ES-I3 (cell line): Measurements from ENCODE around the gene FGF14.

Experiments
- H3K36me3 ChIP-seq: 2 replicates; pipeline ENCODE4 v1.6.1; 2013; ENCODE audit warnings: mild to moderate bottlenecking, low read length, control low read depth, moderate library complexity; ENCODE audit not compliant: insufficient read depth
- H3K4me1 ChIP-seq: 2 replicates; pipeline ENCODE4 v1.6.1; 2013; ENCODE audit warnings: mild to moderate bottlenecking, control low read depth, low read length; ENCODE audit not compliant: insufficient read depth
- H3K9ac ChIP-seq: 2 replicates; pipeline ENCODE4 v1.6.1; 2013; ENCODE audit warnings: low read depth, mild to moderate bottlenecking, low read length, moderate library complexity
- H3K9me3 ChIP-seq: 2 replicates; pipeline ENCODE4 v1.6.1; 2013; ENCODE audit warnings: mild to moderate bottlenecking, low read length, moderate library complexity; ENCODE audit not compliant: control insufficient read depth, insufficient read depth

FGF14 gene

DNA sequence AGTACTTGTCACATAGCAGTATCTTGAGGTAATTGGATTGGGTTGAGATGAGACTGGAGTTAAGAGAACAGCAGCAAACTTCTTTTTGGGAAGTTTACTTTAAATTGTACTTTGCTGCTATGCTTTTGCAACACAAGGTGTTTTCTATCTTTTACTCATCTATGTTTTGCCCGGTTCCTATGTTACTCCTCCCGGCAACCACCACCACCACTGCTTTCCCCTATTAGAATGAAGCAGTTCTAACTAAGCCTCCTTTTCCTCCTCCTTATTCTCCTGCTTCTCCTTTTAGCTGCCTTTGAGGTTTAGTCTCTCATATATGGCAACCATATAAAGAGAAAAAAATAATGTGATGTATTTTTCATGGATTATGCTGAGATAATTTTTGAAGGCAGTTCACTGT, 715.8 kb downstream of the FGF14 start:
- Histone ChIP-seq H3K9me3 (no peaks in the 10 kb centered on the region), H3K9ac (no peak overlapping the region)

GRCh38 chr13:101681834-101682233, 720.0 kb downstream of the FGF14 start:
- no peaks in the 10 kb centered on the region for H3K9me3 ChIP-seq
- no peaks in the 10 kb centered on the region for H3K36me3 ChIP-seq
- H3K4me1 ChIP-seq = no peaks in the 10 kb centered on the region
- H3K9ac ChIP-seq = no peak overlapping the region

More for the DNA sequence above, 715.8 kb downstream of the FGF14 start:
- no peaks in the 10 kb centered on the region for H3K4me1 ChIP-seq
- H3K36me3 ChIP-seq = no peaks in the 10 kb centered on the region

- Histone ChIP-seq H3K36me3 (no peaks in the 10 kb centered on the region), H3K9me3 (no peaks in the 10 kb centered on the region), H3K4me1 (no peaks in the 10 kb centered on the region), H3K9ac (no peak overlapping the region)
These were observed 728.3 kb downstream of the FGF14 start for GRCh38 chr13:101673360-101674105.

DNA sequence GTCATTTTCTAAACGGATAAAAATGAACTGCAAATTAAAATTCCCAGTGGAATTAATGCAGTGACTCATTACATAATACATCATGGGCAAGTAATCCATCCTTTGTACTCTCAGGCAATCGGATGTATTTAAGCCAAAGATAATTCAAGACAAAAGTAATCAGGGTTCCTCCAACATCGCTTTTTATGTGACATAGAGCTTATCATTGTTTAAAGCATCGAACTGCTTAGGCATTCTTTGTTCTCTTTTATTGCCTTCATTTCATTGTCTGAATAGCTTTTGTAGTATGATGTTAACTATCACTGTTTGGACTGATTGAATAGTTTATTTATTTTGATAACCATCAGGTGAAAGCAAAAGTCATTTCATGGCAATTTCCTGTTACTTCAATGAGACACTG, 740.0 kb downstream of the FGF14 start:
- Histone ChIP-seq H3K36me3 (no peaks in the 10 kb centered on the region), H3K4me1 (no peaks in the 10 kb centered on the region), H3K9me3 (no peaks in the 10 kb centered on the region), H3K9ac (no peak overlapping the region)
